Right atrium auricular region (tissue), 2 donors: ENCODE results near the gene PTRHD1. TPM values are rescaled to one million over a fixed set of nuclear protein-coding genes. Genes with fewer than 3 reads are reported as not detected.
"Not testable (repeated sequence)": the region's sequence is repeated elsewhere in the genome, so short reads cannot be mapped to it uniquely, and the experiment has no call there.

ENCODE experiments used
- DNase-seq: peaks from one replicate; pipeline ENCODE4 v3.0.0-alpha.2; 2019; ENCODE audit warnings: low spot score
- H3K27ac ChIP-seq, 2 donors: fragments of 200-600 bp; sonication (generic); 1 replicate in 1 of 2; 2 replicates in 1 of 2; pipeline ENCODE4 v1.5.1; 2016 to 2019
- H3K27me3 ChIP-seq, 2 donors: fragments of 200-600 bp; sonication (generic); one replicate each; pipeline versions ENCODE4 v1.5.1 to v1.6.0; 2017 to 2019
- H3K36me3 ChIP-seq: fragments of 200-600 bp; sonication (generic); one replicate; pipeline ENCODE4 v1.5.1; 2016
- H3K4me1 ChIP-seq, 2 donors: fragments of 200-600 bp; sonication (generic); one replicate each; pipeline versions ENCODE4 v1.5.1 to v1.6.0; 2017 to 2019
- H3K4me3 ChIP-seq, 2 donors: fragments of 200-600 bp; sonication (generic); 1 replicate in 1 of 2; 2 replicates in 1 of 2; pipeline ENCODE4 v1.5.1; 2017 to 2019; ENCODE audit warnings: mild to moderate bottlenecking in 1 of 2, moderate library complexity in 1 of 2
- H3K9me3 ChIP-seq, 2 donors: fragments of 200-600 bp; sonication (generic); one replicate each; pipeline ENCODE4 v1.5.1; 2019
- total RNA-seq, 2 donors: library from RNA; depleted of rRNA; stranded (reverse); fragments of >200 nt; gene quantifications; one replicate each; pipeline ENCODE4 v1.1.0, GENCODE V29; 2016
- TF ChIP-seq, protein P1 (sequence below), 2 donors: fragments of 200-600 bp; sonication (generic); IDR thresholded peaks; one replicate each; pipeline ENCODE4 v1.5.1; 2019; ENCODE audit warnings: antibody characterized with exemption in 2 of 2

The PTRHD1 gene
- total RNA-seq, 2 donors from 2014 or later: 12.8 to 17.7 TPM

DNA sequence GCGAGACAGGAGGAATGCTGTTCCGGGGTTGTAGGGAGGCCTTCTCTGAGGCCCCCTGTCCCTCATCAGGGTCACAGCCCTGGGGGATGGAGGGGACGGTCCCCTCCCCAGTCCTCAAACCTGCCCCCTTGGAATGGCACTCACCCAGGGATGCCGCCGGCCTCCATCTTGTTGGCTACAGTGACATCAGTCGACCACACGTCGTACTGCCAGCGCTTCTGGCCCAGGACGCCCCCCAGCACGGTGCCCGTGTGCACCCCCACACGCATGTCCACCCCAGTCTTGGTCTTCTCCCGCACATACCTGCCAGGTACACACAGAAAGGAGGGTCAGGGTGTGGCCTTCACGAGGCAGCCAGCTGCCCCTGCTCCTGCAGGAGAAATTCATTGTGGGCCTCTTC lies 46.5 kb upstream of the PTRHD1 start:
- Histone ChIP-seq H3K36me3 (no peaks in the 10 kb centered on the region), H3K27ac (no peak overlapping the region), H3K4me1 (no peaks in the 10 kb centered on the region), H3K9me3 (no peaks in the 10 kb centered on the region), H3K4me3 (no peak overlapping the region), H3K27me3 (no peaks in the 10 kb centered on the region)
- TF ChIP-seq, protein P1, sequence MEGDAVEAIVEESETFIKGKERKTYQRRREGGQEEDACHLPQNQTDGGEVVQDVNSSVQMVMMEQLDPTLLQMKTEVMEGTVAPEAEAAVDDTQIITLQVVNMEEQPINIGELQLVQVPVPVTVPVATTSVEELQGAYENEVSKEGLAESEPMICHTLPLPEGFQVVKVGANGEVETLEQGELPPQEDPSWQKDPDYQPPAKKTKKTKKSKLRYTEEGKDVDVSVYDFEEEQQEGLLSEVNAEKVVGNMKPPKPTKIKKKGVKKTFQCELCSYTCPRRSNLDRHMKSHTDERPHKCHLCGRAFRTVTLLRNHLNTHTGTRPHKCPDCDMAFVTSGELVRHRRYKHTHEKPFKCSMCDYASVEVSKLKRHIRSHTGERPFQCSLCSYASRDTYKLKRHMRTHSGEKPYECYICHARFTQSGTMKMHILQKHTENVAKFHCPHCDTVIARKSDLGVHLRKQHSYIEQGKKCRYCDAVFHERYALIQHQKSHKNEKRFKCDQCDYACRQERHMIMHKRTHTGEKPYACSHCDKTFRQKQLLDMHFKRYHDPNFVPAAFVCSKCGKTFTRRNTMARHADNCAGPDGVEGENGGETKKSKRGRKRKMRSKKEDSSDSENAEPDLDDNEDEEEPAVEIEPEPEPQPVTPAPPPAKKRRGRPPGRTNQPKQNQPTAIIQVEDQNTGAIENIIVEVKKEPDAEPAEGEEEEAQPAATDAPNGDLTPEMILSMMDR (IDR thresholded peaks at IDR 0.05): no peak
- no peak for DNase-seq

DNA sequence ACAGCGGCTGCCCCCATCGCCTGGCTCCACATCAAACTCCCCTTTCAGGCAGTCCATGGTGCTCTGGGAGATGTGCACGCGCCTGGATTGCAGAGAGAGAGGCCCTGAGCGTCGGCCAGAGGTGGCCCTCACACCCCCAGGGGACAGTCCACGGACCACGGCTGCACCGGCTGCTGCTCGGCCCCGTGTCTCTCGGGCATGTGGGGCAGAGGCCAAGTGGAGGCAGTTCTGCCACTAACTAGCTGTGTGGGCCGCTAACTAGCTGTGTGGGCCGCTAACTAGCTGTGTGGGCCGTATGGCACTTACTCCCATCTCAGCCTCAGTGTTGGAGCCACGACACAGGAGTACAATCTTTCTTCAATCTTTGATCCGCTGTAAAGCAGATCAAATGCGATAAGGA lies 45.4 kb upstream of the PTRHD1 start:
- H3K4me1 ChIP-seq: no peaks in the 10 kb centered on the region
- peaks cover 5% of the 10 kb centered on the region for H3K36me3 ChIP-seq
- DNase-seq: no peak
- H3K4me3 ChIP-seq: no peak overlapping the region
- H3K27me3 ChIP-seq: no peaks in the 10 kb centered on the region
- TF ChIP-seq, protein P1 (IDR thresholded peaks at IDR 0.05): no peak
- no peak overlapping the region for H3K27ac ChIP-seq
- H3K9me3 ChIP-seq: no peaks in the 10 kb centered on the region

DNA sequence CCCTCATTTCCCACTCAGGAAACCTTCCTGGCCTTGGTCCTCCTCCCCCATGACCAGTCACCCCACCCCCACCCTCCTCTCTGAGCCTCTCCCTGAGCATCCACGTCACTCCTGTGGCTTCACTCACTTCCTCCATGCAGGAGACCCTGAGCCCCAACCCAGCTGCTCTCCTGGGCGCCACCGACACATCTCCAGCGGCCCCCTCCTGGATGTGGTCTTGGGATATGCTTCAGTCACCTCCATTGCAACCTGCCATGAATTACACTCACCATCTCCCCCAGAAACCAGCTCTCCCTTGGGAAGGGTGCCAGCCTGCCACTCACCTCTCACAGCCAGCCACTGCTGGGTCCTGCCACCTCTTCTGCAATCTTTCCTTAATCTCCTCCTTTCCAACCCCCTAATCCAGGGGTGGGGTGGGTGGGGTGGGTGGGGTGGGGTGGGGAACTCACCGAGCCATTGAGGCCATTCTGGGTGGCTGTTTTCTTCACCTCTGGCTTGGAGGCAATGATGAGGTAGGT lies 44.9 kb upstream of the PTRHD1 start:
- DNase-seq: no peak

DNA sequence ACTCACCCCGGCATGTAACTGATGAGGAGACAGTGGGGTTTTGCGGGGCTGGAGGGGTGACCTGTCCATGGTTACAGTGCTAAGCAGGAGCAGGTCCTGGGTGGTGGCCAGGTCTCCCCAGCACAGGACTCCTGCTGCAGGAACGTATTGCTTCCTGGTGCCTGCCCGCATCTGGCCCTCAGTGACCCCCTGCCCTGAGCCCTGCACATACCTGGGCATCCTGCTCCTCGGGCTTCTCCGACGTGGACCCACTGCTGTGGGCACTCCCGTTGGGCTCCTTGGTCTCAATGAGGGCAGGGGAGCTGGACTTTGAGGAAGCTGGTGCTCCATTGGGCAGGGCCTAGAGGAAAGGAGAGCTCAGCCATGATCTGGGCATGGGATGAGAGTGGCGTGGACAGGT lies 43.5 kb upstream of the PTRHD1 start:
- Histone ChIP-seq H3K27me3 (no peaks in the 10 kb centered on the region), H3K9me3 (no peaks in the 10 kb centered on the region), H3K27ac (no peak overlapping the region), H3K36me3 (peaks cover 5% of the 10 kb centered on the region), H3K4me1 (no peaks in the 10 kb centered on the region), H3K4me3 (no peak overlapping the region)
- DNase-seq: no peak
- TF ChIP-seq, protein P1 (IDR thresholded peaks at IDR 0.05): no peak

More for the DNA sequence above, 44.9 kb upstream of the PTRHD1 start:
- H3K36me3 ChIP-seq: peaks cover 5% of the 10 kb centered on the region
- no peaks in the 10 kb centered on the region for H3K9me3 ChIP-seq
- H3K27me3 ChIP-seq: no peaks in the 10 kb centered on the region
- H3K4me3 ChIP-seq: no peak overlapping the region
- H3K4me1 ChIP-seq: no peaks in the 10 kb centered on the region
- TF ChIP-seq, protein P1 (IDR thresholded peaks at IDR 0.05): no peak
- H3K27ac ChIP-seq: no peak overlapping the region

DNA sequence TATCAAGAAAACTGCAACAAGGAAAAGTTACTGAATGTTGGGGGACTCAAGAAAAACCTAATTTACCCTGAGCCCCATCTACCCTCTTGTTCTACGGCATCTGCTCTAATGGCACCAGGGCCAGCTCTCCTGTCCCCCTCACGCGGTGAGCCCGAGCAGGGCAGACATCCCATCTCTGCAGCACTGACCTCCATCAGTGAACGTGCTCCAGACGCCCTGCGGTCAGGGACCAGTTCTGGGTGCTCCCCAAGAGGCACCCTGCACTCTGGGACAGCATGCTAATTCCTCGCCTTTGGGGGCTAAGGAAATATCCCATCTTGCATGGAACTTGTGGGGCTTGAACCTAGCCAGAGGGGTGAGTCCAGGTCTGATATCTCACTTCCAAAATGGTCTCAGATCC lies 43.0 kb upstream of the PTRHD1 start:
- Histone ChIP-seq H3K9me3 (no peaks in the 10 kb centered on the region), H3K4me1 (no peaks in the 10 kb centered on the region), H3K4me3 (no peak overlapping the region), H3K27me3 (no peaks in the 10 kb centered on the region), H3K36me3 (peaks cover 5% of the 10 kb centered on the region), H3K27ac (no peak overlapping the region)
- TF ChIP-seq, protein P1 (IDR thresholded peaks at IDR 0.05): no peak
- no peak for DNase-seq

DNA sequence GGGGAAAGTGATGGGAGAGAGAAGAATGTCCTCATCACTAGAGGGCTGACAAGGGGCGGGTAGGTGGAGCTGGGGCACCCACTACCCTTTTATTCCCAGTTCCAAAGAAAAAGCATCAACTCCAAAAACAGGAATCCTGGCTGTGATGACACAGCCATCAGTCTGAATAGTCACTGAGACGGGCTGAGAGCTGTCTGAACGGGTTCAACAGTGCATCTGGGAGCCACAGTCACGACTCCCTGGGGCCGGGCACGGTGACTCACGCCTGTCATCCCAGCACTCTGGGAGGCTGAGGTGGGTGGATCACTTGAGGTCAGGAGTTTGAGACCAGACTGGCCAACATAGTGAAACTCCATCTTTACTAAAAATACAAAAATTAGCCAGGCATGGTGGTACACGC lies 42.2 kb upstream of the PTRHD1 start:
- not testable (repeated sequence) for DNase-seq, H3K4me3 ChIP-seq, H3K9me3 ChIP-seq, H3K4me1 ChIP-seq, H3K27ac ChIP-seq, H3K27me3 ChIP-seq, H3K36me3 ChIP-seq
